Measurements from ENCODE around the gene WNT2. TPM values are rescaled to one million over a fixed set of nuclear protein-coding genes. Genes with fewer than 3 reads are reported as not detected.

Gene WNT2
- polyA plus RNA-seq, 1 donor from 2014 or later = not detected

DNA sequence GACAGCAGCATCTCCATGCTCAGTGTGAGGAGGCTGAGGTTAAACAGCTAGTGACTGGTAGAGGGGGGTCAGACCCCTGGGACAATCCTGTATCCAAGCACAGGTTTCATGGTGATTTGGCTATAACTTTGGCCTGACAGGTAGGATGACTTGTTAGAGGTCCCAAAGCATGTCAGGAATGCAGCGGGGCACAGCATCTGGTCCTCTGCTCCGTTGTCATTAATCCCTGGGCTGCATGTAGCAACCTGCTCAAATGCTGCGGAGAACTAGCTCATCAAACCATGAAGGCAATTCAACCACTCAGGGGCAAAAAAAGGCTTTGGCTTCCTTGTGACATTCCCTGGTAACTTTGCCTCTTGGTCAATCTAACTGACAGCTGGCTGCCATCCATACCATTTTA, 26.8 kb downstream of the WNT2 start:
- Histone ChIP-seq H3K4me3 (ENCODE audit: low read length) (no peak overlapping the region), H3K4me2 (ENCODE audit: low read length) (no peak overlapping the region), H3K9me2 (ENCODE audit: insufficient read depth, low read length) (no peaks in the 10 kb centered on the region)

DNA sequence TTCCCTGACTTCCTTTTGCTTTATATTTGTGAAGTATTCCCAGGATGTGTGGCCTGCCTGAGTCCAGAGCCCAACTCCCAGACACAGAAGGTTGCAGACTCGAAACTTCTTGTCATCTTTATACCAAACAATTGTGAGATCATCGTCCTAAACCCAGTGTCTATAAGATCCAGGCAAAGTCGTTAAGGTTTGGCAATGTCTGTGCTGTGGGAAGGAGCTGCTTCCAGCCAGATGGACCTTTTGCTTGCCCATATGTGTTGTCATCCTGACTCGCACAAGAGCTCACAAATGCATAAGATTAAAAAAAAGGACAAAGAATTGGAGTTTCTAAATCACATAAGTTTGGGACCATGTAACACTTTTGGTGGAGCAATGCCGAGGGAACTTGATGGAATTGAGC, 37.0 kb downstream of the WNT2 start:
- H3K9me3 ChIP-seq (ENCODE audit: low read length) = no peaks in the 10 kb centered on the region
- TF ChIP-seq, protein P1, sequence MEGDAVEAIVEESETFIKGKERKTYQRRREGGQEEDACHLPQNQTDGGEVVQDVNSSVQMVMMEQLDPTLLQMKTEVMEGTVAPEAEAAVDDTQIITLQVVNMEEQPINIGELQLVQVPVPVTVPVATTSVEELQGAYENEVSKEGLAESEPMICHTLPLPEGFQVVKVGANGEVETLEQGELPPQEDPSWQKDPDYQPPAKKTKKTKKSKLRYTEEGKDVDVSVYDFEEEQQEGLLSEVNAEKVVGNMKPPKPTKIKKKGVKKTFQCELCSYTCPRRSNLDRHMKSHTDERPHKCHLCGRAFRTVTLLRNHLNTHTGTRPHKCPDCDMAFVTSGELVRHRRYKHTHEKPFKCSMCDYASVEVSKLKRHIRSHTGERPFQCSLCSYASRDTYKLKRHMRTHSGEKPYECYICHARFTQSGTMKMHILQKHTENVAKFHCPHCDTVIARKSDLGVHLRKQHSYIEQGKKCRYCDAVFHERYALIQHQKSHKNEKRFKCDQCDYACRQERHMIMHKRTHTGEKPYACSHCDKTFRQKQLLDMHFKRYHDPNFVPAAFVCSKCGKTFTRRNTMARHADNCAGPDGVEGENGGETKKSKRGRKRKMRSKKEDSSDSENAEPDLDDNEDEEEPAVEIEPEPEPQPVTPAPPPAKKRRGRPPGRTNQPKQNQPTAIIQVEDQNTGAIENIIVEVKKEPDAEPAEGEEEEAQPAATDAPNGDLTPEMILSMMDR (IDR thresholded peaks at IDR 0.05; ENCODE audit: poor library complexity, severe bottlenecking) = no peak
- TF ChIP-seq EP300 (conservative IDR thresholded peaks at IDR 0.05; ENCODE audit: poor library complexity, severe bottlenecking) = no peak
- no peak for TF ChIP-seq POLR2AphosphoS5 (IDR thresholded peaks at IDR 0.05)
- no peak for TF ChIP-seq MXI1 (conservative IDR thresholded peaks at IDR 0.05; ENCODE audit: poor library complexity, severe bottlenecking)
- TF ChIP-seq EZH2 (IDR thresholded peaks at IDR 0.05; ENCODE audit: borderline replicate concordance, insufficient read depth, low read length, poor library complexity, severe bottlenecking) = no peak
- TF ChIP-seq RAD21 (conservative IDR thresholded peaks at IDR 0.05) = no peak
- TF ChIP-seq, protein P2, sequence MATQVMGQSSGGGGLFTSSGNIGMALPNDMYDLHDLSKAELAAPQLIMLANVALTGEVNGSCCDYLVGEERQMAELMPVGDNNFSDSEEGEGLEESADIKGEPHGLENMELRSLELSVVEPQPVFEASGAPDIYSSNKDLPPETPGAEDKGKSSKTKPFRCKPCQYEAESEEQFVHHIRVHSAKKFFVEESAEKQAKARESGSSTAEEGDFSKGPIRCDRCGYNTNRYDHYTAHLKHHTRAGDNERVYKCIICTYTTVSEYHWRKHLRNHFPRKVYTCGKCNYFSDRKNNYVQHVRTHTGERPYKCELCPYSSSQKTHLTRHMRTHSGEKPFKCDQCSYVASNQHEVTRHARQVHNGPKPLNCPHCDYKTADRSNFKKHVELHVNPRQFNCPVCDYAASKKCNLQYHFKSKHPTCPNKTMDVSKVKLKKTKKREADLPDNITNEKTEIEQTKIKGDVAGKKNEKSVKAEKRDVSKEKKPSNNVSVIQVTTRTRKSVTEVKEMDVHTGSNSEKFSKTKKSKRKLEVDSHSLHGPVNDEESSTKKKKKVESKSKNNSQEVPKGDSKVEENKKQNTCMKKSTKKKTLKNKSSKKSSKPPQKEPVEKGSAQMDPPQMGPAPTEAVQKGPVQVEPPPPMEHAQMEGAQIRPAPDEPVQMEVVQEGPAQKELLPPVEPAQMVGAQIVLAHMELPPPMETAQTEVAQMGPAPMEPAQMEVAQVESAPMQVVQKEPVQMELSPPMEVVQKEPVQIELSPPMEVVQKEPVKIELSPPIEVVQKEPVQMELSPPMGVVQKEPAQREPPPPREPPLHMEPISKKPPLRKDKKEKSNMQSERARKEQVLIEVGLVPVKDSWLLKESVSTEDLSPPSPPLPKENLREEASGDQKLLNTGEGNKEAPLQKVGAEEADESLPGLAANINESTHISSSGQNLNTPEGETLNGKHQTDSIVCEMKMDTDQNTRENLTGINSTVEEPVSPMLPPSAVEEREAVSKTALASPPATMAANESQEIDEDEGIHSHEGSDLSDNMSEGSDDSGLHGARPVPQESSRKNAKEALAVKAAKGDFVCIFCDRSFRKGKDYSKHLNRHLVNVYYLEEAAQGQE (IDR thresholded peaks at IDR 0.05; ENCODE audit: borderline replicate concordance) = no peak
- no peak for TF ChIP-seq SMC3 (conservative IDR thresholded peaks at IDR 0.05; ENCODE audit: poor library complexity)
- no peak for TF ChIP-seq TAF1 (IDR thresholded peaks at IDR 0.05; ENCODE audit: low read depth)
- H3K79me2 ChIP-seq (replicated peaks; ENCODE audit: insufficient read depth, low read length) = no peaks in the 10 kb centered on the region
- H3K4me3 ChIP-seq (ENCODE audit: low read length) = no peak overlapping the region
- no peaks in the 10 kb centered on the region for H4K20me1 ChIP-seq (ENCODE audit: insufficient read depth)
- H3K9me2 ChIP-seq (ENCODE audit: insufficient read depth, low read length) = no peaks in the 10 kb centered on the region
- no peaks in the 10 kb centered on the region for H3K27me3 ChIP-seq (ENCODE audit: insufficient read depth, low read depth, low read length)
- H3K9ac ChIP-seq (ENCODE audit: low read length) = no peak overlapping the region
- no peak overlapping the region for H3K4me2 ChIP-seq (ENCODE audit: low read length)
- no peaks in the 10 kb centered on the region for H3F3A ChIP-seq (ENCODE audit: insufficient read depth, low read length, poor library complexity, severe bottlenecking)
- H2AFZ ChIP-seq (ENCODE audit: low read depth, low read length) = no peak overlapping the region
- H3K27ac ChIP-seq (ENCODE audit: low read length) = no peak overlapping the region
- H3K36me3 ChIP-seq (ENCODE audit: insufficient read depth, low read length) = no peaks in the 10 kb centered on the region

More for the DNA sequence above, 26.8 kb downstream of the WNT2 start:
- Histone ChIP-seq H3K9ac (ENCODE audit: low read length) (no peak overlapping the region), H3K79me2 (replicated peaks; ENCODE audit: insufficient read depth, low read length) (no peaks in the 10 kb centered on the region), H3K27me3 (ENCODE audit: insufficient read depth, low read depth, low read length) (no peaks in the 10 kb centered on the region), H3K9me3 (ENCODE audit: low read length) (no peaks in the 10 kb centered on the region), H3K27ac (ENCODE audit: low read length) (no peak overlapping the region), H4K20me1 (ENCODE audit: insufficient read depth) (no peaks in the 10 kb centered on the region), H3F3A (ENCODE audit: insufficient read depth, low read length, poor library complexity, severe bottlenecking) (no peaks in the 10 kb centered on the region), H3K36me3 (ENCODE audit: insufficient read depth, low read length) (no peaks in the 10 kb centered on the region), H2AFZ (ENCODE audit: low read depth, low read length) (no peak overlapping the region)
- TF ChIP-seq RAD21 (conservative IDR thresholded peaks at IDR 0.05) (no peak), EP300 (conservative IDR thresholded peaks at IDR 0.05; ENCODE audit: poor library complexity, severe bottlenecking) (no peak), POLR2AphosphoS5 (IDR thresholded peaks at IDR 0.05) (no peak), SMC3 (conservative IDR thresholded peaks at IDR 0.05; ENCODE audit: poor library complexity) (no peak), TAF1 (IDR thresholded peaks at IDR 0.05; ENCODE audit: low read depth) (no peak), MXI1 (conservative IDR thresholded peaks at IDR 0.05; ENCODE audit: poor library complexity, severe bottlenecking) (no peak), EZH2 (IDR thresholded peaks at IDR 0.05; ENCODE audit: borderline replicate concordance, insufficient read depth, low read length, poor library complexity, severe bottlenecking) (no peak)
- TF ChIP-seq, protein P1 (IDR thresholded peaks at IDR 0.05; ENCODE audit: poor library complexity, severe bottlenecking) = no peak
- TF ChIP-seq, protein P2 (IDR thresholded peaks at IDR 0.05; ENCODE audit: borderline replicate concordance) = no peak
